Measurements from ENCODE around the gene DLX2.
"Not testable (repeated sequence)": the region's sequence is repeated elsewhere in the genome, so short reads cannot be mapped to it uniquely, and the experiment has no call there.

DLX2 gene

DNA sequence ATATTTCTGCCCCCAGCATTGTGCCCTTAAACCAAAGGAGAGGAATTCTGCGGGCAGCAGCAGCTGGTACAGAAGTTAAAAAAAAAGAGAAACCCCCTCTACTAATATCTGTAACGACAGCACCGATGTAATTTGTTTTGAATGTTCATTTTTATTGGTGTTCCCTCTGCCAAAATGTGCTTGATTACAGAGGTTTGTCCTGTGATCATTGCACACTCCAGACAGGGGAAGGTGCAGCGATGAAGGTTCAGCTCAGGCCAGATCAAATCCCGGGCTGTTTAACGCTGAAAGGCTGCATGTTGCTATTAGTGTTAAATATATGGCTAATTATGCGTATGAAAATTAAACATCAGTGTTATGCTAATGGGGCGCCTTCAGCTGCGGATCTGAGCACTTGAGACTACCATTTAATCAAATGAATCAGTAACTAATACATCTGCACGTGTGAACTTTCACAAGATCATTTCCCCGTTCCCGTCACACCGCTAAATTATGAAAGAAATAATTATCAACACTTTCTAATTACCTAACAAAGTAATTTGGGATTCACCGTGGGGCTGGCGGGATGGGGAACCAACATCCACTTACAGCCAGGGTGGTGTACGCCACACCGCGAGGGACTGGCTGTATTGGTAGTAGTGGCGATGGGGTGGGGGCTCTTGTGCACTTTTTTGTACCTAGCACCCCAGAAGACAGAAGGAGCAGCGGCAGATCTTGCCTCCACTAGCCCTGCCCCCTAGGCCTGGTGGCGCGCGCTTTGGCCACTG lies 18.9 kb downstream of the DLX2 start:
- DNase-seq (ENCODE audit: low read depth in 3 of 3), result no peak

DNA sequence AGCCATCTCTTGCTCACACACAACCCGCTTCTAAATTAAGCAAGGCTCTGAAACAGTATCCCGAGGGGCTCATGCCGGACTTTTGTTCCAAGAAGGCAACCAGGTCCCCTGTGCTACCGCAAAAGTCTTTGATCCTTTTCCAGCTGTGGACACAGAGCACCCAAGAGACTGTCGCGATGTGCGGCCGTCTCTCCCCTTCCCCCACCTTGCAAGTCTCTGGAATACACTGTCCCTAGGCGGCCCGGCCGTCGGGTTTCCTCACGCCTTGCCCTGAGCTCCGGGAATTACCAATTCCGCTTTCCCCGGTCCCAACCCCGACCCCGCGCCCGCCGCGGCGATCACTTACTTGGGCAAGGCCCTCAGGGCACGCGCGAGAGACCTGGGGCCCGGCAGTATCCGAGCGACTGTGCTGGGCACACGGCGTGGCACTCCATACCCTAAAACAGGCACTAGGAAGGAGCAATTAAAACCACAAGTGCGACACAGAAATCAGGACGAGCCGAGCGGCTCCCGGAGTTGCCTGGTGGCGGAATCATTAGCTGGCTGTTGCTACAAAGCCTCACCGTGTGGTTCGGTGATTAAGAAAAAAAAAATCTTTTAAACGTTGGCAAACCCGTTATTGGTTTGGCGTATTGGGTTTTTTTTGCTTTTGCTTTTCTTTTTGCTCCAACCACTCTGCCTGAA lies 19.6 kb downstream of the DLX2 start:
- DNase-seq (ENCODE audit: low read depth in 3 of 3), result no peak

DNA sequence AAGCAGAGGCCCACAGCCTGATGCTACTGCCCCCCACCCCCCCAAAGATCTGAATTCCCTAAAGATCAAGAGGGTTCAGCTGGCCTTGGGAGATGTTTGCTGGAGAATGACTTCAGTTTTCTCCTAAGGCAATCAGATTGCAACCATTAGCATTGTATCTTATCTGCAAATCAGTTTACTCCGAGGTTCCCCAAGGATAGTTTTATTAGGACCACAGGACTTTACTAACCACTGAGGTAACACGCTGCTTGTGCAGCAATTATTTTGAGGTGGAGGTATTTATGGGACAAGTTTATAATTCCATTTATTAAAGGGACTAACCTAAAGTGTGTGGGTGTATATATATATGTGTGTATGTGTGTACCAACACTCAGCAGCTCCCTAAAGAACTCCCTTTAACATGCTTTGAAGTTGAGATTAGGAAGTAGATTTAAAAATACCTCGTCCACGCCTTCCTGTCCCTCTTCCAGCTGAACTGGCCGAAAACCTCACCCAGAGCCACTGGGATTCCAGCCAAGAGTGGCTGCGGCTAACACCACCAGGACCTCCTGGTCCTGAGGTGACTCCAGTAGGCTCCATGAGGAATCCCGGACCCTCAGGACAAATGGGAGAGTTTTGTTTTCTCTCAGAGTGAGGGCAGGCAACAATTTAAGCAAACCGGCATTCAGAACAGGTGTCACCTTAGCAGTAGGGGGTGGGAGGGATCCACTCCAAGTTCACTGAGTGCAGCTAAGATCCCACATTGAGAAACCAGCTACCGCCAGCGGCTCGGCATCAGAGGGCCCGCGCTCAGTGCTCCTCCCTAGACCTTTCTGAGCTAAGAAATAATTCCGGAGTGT lies 20.4 kb downstream of the DLX2 start:
- no peak for DNase-seq (ENCODE audit: low read depth in 3 of 3)

DNA sequence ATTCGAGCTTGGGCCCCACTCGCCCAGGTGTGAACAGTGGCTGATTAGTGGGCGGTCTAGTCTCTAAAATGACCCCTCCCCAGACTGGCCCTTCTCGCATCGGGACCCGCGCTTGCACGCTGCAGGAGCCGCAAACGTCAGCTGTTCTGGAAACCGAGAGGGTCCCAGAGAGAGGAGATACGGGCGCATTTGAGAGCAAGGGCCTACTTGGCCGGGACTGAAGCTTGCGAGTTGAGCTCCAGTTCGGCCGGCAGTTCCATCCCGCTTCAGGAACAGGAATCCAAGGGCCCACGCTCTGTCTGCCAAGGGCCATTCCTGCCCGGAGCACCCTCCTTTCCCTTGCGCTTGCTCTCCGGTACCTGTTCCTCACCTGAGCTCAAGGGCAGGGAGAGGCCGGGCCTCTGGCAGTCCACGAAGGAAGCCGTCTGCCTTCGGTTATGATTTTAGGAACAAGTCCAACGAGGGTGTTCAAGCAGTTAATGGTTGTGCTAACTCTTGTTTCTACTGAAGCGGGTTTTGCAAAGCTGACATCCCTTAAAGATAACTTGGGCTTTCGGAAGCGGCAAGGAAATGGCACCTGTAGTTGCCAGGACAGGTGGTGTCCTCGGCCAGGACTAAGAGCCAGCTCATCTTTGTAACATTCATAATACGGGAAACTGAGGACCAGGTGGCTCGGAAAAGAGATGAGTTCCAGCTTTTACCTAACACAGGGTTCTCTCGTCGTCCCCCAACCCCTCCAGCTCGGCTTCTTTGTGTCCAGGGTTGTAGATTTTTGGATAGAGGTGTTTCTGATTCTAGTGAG lies 21.3 kb downstream of the DLX2 start:
- DNase-seq (ENCODE audit: low read depth in 3 of 3), result no peak

DNA sequence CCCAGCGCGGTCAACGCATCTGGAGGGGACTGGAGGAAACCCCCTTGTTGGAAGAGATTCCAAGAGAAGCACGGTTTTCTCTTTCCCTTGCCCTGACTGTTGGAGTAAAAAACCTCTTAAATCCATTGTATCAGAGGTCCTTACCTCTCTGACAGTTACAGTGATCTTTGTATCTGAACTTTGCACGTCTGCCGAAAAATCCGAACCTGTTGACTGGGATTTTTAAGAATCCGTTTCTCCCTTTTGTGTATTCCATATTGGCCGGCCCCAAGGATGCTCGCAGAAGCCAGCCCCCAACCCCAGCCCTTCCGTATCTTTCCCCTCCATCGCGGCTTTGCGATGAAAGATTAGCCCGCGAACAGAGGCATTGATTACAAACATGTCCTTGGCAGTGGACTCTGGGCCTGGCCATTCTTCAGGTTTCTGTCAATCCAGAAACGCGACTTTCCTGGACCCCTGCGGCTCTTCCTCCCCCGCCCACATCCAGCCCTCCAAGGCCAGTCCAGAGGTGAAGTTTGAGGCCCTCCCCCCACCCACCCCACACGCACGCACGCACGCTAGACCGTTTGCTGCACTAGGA lies 22.0 kb downstream of the DLX2 start:
- DNase-seq (ENCODE audit: low read depth in 3 of 3), result no peak

DNA sequence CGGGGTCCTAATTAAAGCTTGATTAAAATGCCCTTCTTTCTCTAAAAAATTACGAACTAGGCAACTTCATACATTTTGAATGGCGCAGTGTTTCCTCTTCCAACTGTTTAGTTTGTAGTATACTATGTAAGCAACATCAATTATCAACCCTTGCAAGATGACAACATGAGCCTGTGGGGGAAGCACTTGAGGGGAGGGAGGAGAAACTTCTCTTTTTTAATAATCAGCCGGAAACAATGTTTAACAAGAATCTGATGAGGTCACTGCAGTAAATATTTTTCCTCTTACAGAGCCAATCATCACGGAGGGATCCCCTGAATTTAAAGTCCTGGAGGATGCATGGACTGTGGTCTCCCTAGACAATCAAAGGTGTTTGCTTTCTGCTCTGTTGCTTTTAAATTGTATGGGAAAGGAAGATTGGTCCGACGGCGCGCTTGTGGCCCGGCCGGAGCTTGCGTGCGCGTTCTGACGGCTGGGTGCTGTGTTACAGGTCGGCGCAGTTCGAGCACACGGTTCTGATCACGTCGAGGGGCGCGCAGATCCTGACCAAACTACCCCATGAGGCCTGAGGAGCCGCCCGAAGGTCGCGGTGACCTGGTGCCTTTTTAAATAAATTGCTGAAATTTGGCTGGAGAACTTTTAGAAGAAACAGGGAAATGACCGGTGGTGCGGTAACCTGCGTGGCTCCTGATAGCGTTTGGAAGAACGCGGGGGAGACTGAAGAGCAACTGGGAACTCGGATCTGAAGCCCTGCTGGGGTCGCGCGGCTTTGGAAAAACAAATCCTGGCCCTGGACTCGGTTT lies 22.7 kb downstream of the DLX2 start:
- DNase-seq (ENCODE audit: low read depth in 3 of 3), result no peak

DNA sequence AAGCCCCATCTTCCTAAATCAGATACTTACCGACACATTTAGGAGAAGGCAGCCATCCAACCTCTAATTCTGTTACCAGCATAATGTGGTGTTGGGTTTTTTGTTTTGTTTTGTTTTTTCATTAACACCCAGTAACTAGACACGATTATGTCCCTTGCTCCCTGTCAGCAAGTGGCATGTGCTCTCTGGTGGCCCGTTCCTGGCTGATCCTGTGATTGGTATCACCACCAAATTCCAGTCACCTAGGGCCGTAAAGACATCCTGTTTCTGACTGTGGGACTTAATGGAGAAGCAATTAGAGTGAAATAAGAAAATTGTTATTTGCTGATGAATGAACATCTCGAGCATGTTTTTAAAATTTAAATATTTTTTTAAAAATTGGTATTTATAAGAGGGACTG lies 23.3 kb downstream of the DLX2 start:
- no peak for DNase-seq (ENCODE audit: low read depth in 3 of 3)

DNA sequence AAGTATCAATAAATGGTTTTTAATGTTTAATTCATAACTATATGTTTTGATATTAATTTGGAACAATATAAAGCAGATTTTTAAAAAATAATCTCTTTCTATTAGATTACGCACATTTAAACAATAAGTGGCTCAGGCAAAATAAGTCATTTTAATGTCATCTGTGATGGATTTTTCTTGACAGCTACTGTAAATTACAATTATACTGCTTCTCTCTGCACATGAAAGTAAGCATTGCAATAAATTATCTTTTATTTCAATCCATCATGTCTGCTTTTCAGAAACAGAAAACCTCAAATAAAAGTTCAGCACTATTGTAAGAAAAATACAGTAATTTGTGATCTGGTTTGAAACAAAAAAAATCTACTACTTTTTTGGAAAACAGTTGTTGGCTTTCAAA lies 28.4 kb downstream of the DLX2 start:
- no peak for DNase-seq (ENCODE audit: low read depth in 3 of 3)

DNA sequence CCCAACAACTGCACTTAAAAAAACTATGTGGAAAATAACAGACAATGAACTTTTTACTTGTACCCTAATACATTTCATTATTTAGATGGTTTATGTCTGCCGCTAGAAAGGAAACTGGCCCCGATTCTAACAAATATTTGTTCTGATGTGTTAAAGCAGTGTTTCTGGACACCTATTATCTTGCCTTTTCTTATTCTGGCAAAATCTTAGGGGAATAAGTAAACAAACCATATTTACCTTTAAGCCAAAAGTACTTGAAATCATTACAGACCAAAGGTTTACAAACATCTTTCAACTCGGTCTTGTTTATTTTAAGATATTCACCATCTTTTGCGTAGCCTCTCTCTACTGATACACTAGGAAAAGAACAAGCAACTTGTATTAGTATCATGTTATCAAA lies 29.2 kb downstream of the DLX2 start:
- DNase-seq (ENCODE audit: low read depth in 3 of 3), result no peak

DNA sequence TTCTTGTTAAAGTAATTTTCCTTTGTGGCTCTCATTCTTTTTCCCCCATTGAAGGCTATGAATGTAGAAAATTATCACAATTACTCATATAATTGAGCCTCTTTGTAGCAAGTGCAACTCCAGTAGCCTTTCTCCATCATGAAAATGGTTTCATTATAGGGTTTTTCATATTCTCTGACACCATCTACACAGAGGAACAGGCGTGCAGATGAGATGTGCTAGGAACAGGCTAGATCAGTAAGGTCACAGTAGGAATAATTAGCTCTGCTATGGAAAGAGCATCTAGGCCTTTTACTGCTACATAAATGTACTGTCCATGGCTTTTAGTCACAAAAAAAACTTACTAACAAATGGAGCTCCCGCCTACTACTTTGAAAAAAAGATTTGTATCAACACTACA lies 30.0 kb downstream of the DLX2 start:
- DNase-seq (ENCODE audit: low read depth in 3 of 3), result no peak

DNA sequence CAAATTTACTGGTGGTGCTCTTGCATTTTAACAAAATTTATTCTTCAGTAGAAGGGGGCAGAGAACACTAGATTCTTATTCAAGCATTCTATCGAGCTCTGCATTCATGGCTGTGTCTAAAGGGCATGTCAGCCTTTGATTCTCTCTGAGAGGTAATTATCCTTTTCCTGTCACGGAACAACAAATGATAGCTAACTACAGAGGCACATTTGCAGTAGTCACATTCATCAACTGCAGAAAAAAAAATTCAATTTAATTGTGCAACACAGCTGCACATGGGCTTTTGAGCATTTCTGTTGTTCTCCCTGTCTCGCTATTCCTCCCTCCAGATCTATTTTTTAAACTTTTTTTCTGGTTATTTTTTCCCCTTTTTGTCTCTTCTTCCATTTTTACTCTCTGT lies 30.4 kb downstream of the DLX2 start:
- no peak for DNase-seq (ENCODE audit: low read depth in 3 of 3)

DNA sequence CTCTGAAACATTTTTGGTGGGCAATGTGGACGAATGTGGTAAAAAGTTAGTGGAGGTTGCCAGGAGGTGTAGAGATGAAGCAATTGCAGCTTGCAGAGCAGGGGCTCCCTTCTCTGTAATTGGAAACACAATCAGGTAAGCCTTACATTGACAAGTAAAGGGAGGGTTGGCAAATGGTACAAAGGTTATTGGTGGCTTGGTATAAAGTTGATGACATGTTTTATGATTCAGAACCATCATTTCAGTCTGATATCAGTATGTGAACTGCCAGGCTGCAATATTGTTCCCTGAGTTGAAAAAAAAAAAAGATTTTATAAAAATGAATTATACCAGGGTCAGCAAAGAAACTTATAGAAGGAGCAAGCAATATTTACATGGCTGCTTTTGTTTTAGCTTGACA lies 31.8 kb downstream of the DLX2 start:
- no peak for DNase-seq (ENCODE audit: low read depth in 3 of 3)

DNA sequence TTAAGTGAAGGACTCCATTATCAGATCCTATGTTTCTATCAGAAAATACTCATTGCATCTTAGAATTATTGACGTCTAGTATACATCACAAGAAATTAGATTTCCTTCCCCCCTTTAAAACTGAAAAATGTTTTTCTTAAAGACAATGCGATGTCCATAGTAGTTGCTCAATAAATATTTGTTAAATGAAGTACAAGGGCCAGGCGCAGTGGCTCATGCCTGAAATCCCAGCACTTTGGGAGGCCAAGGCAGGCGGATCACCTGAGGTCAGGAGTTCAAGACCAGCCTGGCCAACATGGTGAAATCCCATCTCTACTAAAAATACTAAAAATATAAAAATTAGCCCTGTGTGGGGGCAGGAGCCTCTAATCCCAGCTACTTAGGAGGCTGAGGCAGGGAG lies 34.8 kb downstream of the DLX2 start:
- DNase-seq (ENCODE audit: low read depth in 3 of 3), result not testable (repeated sequence)

DNA sequence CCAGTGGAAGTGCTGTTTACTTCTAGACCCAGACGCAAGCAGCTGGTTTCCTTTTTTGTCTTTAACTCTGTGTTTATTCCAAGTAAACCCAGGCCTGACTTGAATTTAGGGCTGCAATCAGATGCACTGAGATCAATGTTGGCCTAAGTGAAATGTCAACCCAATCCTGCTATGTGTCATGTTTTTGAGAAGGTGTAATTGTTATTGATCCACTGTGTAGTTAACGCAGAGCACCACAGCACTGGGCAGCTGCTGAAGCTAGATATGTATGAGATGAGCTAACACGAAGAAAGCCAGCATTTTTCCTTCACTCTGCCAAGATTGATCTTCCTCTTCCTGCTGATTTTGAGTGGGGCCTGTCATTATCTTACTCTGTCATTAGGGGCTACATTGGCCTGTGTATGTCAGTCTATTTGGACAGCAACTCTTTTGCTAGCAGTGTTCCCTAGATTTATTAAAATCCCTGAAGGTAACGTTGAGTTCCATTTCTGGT lies 36.3 kb downstream of the DLX2 start:
- no peak for DNase-seq (ENCODE audit: low read depth in 3 of 3)

DNA sequence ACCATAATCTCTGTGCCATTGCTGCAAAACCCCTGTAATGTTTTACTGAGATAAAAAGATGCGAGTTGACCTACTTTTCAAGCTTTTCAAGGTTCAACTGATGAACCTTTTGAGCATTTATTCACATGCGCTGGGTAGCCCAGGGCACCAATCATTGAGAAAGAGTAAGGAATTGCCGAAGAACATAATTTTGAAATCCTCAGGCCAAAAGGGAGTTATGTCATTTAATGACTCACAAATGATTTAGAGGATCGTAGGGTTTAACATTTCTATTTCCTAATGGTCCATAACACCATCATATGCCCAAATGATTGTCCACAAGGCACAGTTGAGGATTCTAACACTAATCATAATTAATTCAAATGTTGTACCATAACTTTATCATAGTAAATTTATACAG lies 37.6 kb downstream of the DLX2 start:
- no peak for DNase-seq (ENCODE audit: low read depth in 3 of 3)

DNA sequence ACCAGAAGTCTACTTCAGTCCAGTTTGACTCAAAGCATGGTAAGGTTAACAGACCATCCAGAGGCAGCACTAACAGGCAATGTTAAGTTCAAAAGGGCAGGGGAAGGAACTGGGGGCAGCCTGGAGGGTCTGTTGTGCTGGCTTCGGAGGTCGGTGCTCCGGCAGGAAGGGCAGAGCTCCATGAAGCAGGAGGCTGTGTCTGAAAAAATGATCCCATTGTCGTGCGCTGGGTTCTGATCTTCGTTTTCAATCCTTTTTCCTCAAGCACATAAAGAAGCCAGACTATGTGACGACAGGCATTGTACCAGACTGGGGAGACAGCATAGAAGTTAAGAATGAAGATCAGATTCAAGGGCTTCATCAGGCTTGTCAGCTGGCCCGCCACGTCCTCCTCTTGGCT lies 39.3 kb downstream of the DLX2 start:
- DNase-seq (ENCODE audit: low read depth in 3 of 3), result no peak

DNA sequence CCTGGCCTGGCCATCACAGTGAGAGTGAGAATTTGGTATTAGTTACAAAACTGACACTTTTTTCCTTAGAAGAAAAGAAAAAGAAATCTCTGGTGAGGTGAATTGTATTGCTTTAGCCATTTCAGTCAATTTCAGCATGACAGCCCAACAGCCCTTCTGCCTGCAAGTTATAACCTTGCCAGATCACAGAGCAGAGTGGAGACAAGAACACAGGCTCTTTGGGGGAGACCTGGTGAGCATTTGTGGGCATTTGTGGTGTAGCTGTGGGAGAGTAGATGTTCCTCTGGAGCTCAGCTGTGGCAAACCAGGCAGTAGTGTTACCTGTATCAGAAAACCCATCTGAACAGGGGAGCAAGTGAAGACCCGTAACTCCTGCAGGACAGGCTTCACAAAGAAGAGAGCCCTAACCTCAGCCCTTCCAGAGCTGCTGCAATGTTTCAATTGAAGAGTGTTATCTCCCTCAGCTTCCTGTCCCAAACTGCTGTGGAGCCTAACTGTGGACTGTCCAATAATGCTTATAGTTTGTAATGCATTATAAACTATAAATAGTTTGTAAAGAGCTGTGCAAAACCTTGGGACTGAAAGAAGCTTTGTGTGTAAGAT lies 40.2 kb downstream of the DLX2 start:
- no peak for DNase-seq (ENCODE audit: low read depth in 3 of 3)

DNA sequence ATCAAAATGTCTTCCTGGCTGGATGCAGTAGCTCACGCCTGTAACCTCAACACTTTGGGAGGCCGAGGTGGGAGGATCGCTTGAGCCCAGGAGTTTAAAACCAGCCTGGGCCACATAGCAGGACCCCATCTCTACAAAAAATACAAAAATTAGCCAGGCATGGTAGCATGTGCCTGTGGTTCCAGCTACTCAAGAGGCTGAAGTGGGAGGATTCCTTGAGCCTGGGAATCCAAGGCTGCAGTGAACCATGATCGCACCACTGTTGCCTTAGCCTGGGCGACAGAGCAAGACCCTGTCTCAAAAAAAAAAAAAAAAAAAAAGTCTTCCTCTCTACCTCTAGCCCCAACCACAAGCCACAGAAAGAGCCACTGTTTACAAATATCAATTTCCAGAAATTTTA lies 42.6 kb downstream of the DLX2 start:
- DNase-seq (ENCODE audit: low read depth in 3 of 3), result not testable (repeated sequence)

DNA sequence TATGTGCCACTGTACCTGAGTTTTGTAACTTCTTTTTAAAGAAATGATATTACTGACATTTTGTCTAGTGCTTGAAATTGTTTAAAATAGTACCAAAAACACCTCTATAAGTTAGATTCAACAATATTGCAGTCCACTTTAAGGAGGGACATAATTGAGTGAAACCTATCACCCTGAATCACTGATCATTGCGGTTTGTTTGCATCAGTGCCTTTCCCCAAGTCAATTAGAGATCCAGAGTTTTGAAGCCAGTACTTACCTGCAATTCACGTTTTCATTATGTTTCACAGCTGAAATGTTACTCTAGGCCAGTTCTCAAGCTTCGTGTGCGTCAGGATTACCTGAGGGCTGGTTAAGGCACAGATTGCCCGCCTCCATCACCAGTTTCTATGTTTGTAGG lies 44.0 kb downstream of the DLX2 start:
- DNase-seq (ENCODE audit: low read depth in 3 of 3), result no peak

DNA sequence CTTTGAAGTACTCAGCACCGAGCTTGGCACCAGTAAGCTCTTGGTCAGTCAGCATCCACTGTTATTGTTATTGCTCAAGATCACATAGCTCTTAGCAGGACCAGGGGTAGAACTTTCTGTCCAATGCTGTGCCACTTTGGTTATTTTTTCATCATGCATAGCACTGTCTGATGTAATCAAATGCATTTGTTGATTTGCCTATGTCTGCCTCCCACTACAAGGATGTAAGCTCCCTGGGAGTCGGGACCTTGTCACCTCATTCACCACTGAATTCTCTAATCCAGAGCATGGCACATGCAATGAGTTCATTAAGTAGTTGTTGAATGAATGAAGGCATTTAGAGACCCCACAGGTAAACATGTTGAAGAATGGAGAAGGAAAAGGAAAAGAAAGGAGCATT lies 46.4 kb downstream of the DLX2 start:
- DNase-seq (ENCODE audit: low read depth in 3 of 3), result no peak

Measured in stimulated activated CD4-positive, alpha-beta T cell treated with anti-CD3 and anti-CD28 coated beads, TNF-alpha, amount 100 ng/mL, for 48 hours (primary cell).